Head of caudate nucleus (tissue), 42 donors: Measurements from ENCODE around the gene RALGDS.
"Not testable (repeated sequence)": the region's sequence is repeated elsewhere in the genome, so short reads cannot be mapped to it uniquely, and the experiment has no call there.

Experiments used
- DNase-seq, 42 donors: peaks; one replicate each; pipeline versions ENCODE4 v3.0.0 to v3.0.0-alpha.2; 2020 to 2021; ENCODE audit warnings: mixed read lengths in 7 of 42
- intact Hi-C: fragments of 100-400 bp; cut with DNase I; formaldehyde crosslinking; loops from one replicate; pipeline ENCODE4 v1.15.0; 2022

Gene RALGDS

GRCh38 chr9:133086212-133086860 is 34.7 kb downstream of the RALGDS start:
- intact Hi-C loops, DNase-seq: not testable (repeated sequence)

DNA sequence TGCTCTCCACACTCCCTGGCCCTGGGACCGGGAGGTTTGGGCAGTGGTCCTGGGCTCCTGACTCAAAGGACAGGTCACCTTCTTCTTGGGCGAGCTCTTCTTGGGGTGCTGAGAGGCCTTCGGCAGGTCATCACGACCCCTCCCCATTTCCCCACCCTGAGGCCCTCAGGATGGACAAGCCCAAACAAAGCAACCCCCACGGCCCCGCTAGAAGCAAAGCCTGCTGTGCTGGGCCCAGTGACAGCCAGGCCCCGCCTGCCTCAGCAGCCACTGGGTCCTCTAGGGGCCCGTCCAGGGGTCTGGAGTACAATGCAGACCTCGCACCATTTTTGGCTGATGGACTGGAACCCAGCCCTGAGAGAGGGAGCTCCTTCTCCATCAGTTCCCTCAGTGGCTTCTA is 37.4 kb downstream of the RALGDS start:
- DNase-seq, intact Hi-C loops: not testable (repeated sequence)

GRCh38 chr9:133081957-133082644 is 38.9 kb downstream of the RALGDS start:
- intact Hi-C loops, DNase-seq: not testable (repeated sequence)

DNA sequence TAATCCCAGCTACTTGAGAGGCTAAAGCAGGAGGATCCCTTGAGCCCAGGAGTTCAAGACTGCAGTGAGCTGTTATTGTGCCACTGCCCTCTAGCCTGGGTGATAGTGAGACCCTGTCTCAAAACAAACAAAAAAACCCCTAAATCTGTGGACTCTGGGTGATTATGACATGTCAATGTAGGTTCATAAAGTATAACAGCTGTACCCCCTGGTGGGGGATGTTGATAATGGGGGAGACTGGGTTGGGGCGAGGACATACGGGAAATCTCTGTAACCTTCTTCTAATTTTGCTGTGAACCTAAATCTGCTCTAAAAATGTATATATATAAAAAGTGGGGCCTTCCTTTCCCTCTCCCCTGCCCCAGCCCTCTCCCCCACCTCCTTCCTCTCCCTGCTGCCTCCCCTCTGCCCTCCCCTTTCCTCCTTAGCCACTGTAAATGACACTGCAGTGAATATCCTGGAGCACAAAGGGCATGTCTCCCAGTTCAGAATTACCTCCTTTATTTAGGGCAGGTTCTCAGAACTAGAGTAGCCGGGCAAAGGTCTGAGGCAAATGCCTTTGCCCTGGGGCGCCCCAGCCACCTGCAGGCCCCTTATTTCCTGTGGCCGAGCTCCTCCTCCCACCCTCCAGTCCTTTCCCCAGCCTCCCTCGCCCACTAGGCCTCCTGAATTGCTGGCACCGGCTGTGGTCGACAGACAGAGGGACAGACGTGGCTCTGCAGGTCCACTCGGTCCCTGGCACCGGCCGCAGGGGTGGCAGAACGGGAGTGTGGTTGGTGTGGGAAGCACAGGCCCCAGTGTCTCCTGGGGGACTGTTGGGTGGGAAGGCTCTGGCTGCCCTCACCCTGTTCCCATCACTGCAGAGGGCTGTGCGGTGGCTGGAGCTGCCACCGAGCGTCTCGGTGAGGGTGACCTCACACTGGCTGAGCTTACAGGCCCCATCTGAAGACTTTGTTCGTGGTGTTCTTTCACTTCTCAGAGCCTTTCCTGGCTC is 40.0 kb downstream of the RALGDS start:
- DNase-seq, intact Hi-C loops: not testable (repeated sequence)

- no peak for DNase-seq
- intact Hi-C loops: no loop called here
Measured at GRCh38 chr9:133080161-133080560, 40.9 kb downstream of the RALGDS start.

- DNase-seq: no peak
- intact Hi-C loops: no loop called here
Measured at GRCh38 chr9:133078486-133078885, 42.6 kb downstream of the RALGDS start.

GRCh38 chr9:133076691-133077090 is 44.3 kb downstream of the RALGDS start:
- intact Hi-C loops: no loop called here

GRCh38 chr9:133075925-133076630 is 45.0 kb downstream of the RALGDS start:
- DNase-seq: no peak
- intact Hi-C loops: no loop called here

More at GRCh38 chr9:133076691-133077090, 44.3 kb downstream of the RALGDS start:
- no peak for DNase-seq

- intact Hi-C loops: no loop called here
- no peak for DNase-seq
Measured at GRCh38 chr9:133074111-133074651, 46.9 kb downstream of the RALGDS start.

DNA sequence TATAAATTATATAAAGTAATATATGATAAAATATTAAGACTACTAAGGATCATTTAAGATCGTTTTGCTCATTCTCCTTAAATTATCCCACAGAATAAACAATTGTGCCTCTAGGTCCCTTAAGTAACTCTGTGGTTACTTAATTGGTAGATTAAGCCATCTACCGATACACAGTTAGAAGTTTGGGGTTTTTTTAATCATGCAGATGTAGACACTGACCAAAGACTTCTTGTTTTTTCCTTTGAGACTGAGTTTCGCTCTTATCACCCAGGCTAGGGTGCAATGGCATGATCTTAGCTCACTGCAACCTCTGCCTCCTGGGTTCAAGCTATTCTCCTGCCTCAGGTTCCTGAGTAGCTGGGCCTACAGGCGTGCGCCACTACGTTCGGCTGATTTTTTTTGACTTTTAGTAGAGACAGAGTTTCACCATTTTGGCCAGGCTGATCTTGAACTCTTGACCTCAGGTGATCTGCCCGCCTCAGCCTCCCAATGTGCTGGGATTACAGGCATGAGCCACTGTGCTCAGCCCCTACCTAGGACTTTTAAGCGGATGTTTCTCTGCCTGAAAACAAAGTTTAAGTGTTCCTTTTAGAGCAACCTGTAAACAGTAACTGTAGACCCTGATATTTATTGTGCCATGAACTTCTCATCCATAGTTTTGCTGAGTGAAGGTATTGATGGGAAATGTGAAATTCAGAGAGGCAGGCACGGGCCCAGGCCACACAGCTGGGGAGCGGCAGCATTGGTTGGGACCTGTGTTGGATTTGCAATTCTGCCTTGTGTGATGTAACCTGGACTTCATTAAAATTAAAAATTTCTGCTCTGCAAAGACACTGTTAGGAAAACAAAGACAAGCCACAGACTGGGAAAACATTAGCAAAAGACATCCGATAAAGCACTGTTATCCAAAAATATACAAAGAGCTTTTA is 47.7 kb downstream of the RALGDS start:
- no peak for DNase-seq
- intact Hi-C loops: no loop called here

- intact Hi-C loops, DNase-seq: not testable (repeated sequence)
Measured at GRCh38 chr9:133072210-133072609, 48.8 kb downstream of the RALGDS start.

GRCh38 chr9:133071484-133072150 is 49.4 kb downstream of the RALGDS start:
- intact Hi-C loops: no loop called here
- no peak for DNase-seq

GRCh38 chr9:133070985-133071384 is 50.1 kb downstream of the RALGDS start:
- DNase-seq, intact Hi-C loops: not testable (repeated sequence)

DNA sequence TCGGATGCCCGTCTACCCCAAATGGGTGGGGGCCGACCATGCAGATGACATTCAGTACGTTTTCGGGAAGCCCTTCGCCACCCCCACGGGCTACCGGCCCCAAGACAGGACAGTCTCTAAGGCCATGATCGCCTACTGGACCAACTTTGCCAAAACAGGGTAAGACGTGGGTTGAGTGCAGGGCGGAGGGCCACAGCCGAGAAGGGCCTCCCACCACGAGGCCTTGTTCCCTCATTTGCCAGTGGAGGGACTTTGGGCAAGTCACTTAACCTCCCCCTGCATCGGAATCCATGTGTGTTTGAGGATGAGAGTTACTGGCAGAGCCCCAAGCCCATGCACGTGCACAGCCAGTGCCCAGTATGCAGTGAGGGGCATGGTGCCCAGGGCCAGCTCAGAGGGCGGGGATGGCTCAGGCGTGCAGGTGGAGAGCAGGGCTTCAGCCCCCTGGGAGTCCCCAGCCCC is 50.5 kb downstream of the RALGDS start:
- intact Hi-C loops, DNase-seq: not testable (repeated sequence)

DNA sequence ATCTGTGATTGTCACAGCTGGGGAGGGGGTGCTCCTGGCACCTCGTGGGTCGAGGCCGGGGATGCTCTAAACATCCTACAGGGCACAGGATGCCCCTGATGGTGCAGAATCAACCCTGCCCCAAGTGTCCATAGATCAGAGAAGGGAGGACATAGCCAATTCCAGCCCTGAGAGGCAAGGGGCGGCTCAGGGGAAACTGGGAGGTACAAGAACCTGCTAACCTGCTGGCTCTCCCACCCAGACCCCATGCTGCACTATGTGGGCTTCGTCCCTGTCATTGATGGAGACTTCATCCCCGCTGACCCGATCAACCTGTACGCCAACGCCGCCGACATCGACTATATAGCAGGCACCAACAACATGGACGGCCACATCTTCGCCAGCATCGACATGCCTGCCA is 52.6 kb downstream of the RALGDS start:
- intact Hi-C loops, DNase-seq: not testable (repeated sequence)

- DNase-seq: no peak
- intact Hi-C loops: no loop called here
Measured at GRCh38 chr9:133067813-133068212, 53.2 kb downstream of the RALGDS start.

- intact Hi-C loops: no loop called here
- no peak for DNase-seq
Measured at GRCh38 chr9:133067006-133067405, 54.0 kb downstream of the RALGDS start.
